Uterus (tissue), 2 donors: ENCODE results near the gene SERPINA9.

ENCODE experiments used
- POLR2A ChIP-seq, 2 donors: fragments of 450-650 bp; IDR thresholded peaks; one replicate each; pipeline ENCODE4 v1.6.1; 2016; ENCODE audit warnings: antibody characterized with exemption in 2 of 2, mild to moderate bottlenecking in 1 of 2, moderate library complexity in 1 of 2
- TF ChIP-seq, protein P1 (sequence below), 4 experiments: fragments of 200-600 bp in 2 of 4; fragments of 450-650 bp in 2 of 4; sonication (generic) in 2 of 4; IDR thresholded peaks; one replicate each; pipeline ENCODE4 v1.5.1; 2016 to 2019; ENCODE audit warnings: antibody characterized with exemption in 4 of 4, mild to moderate bottlenecking in 2 of 4, moderate library complexity in 1 of 4

DNA sequence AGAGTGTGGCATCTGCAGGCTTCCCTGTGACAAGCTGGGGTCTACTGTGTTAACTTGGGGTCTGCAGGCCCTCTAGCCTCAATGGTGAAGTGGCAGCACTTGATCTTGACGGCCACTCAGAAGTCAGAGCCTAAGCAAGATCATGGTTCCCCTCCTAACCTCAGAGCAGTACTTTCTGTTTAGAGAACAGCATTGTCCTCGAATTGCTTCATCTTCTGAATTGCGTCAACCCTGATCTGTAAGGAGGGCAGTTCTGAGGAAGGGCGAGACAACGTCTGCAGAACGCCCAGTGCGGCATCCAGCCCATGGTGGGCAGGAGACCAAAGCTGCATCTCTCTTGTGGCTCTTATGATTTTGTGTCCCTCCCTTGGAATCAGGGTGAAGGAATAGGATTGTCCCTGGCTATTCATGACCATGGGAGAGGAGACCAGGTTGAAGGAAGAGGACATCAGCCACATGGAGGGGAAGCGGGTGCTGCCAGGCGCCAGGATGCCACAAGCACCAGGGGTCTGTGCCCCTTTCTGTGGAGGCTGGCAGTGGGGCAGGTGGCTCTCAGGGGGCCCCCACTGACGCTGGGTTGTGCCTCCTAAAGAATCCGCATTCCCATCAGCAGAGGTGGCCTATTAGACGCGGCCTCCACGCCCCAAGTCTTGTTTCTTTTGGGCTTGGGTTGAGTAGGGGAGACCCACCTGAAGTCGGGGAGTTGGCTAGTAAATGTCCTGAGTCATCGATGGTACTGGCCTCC lies 2.2 kb downstream of the SERPINA9 start:
- TF ChIP-seq, protein P1, sequence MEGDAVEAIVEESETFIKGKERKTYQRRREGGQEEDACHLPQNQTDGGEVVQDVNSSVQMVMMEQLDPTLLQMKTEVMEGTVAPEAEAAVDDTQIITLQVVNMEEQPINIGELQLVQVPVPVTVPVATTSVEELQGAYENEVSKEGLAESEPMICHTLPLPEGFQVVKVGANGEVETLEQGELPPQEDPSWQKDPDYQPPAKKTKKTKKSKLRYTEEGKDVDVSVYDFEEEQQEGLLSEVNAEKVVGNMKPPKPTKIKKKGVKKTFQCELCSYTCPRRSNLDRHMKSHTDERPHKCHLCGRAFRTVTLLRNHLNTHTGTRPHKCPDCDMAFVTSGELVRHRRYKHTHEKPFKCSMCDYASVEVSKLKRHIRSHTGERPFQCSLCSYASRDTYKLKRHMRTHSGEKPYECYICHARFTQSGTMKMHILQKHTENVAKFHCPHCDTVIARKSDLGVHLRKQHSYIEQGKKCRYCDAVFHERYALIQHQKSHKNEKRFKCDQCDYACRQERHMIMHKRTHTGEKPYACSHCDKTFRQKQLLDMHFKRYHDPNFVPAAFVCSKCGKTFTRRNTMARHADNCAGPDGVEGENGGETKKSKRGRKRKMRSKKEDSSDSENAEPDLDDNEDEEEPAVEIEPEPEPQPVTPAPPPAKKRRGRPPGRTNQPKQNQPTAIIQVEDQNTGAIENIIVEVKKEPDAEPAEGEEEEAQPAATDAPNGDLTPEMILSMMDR (IDR thresholded peaks at IDR 0.05), result no peak
- no peak for TF ChIP-seq POLR2A (IDR thresholded peaks at IDR 0.05)
